K562 treated with DMSO at 1 percent for 24 hours (cell line): ENCODE results near the gene MVB12B. TPM values are rescaled to one million over a fixed set of nuclear protein-coding genes. Genes with fewer than 3 reads are reported as not detected.

Experiments
- total RNA-seq: library from RNA; unstranded; fragments of 300-600 nt; gene quantifications from 2 replicates; pipeline ENCODE4 v1.2.3, GENCODE V29; 2022; ENCODE audit warnings: low read depth; ENCODE audit not compliant: insufficient read depth

The MVB12B gene
- 0.05 TPM in 1 of 2 replicates, not detected in the other for total RNA-seq

DNA sequence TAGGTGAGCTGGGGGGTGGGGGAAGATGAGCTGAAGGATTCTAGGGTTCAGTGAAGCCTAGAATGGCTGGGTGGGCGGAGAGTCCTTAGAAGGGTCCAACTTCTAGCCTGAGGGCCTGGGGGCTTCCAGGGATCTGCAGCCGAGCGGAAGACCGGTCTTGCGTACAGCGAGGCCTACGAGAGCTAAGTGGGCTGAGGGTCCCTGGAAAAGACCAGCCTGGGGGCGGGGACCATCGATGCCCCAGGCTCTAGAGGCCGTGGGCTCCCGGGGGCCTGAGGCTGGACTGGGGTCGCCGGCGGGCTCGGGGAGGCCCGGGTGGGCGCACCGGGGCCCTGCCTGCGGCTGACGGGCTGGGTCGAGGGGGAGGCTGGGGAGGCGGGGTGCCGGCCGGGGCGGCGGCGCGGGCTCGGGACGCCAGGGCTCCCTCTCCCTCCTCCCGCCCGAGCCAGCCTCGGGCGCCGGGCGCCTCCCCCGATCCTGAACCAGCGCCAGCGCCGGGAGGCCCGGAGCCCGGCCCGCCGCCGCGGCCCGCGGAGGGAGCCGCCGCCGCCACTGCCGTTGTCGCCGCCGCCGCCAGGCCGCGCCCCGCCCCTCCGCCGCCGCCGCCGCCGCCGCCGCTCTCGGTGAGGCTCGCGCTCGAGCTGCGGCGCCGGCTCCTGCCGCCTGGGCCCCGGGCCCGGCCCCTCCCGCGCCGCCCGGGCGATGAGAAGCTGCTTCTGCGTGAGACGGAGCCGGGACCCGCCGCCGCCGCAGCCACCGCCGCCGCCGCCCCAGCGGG is at the start of gene MVB12B:
MVB12B (plus strand) TSS at position 602 of the 778 bp plus-strand sequence; CDS start at position 703, 101 bp downstream.

